T-helper 2 cell (primary cell): ENCODE data around the gene TULP4.

ENCODE experiments used
- DNase-seq, 5 experiments: peaks; one replicate each; pipeline versions ENCODE4 v3.0.0 to v3.0.0-alpha.2; 2012 to 2022
- total RNA-seq, 2 donors: gene quantifications; one replicate each; lab custom pipeline; 2026; lab: John Stamatoyannopoulos, UW

Gene TULP4
- 77.1 to 85.4 reads per million in 2 donors for total RNA-seq

GRCh38 chr6:158312165-158312564 lies at the start of gene TULP4:
Gene TULP4, plus strand, starts transcription at chr6:158312465. Its CDS starts 1,552 bp downstream, at chr6:158314017.
- no peak for DNase-seq

- DNase-seq: peak in 1 of 5 experiments; percentile 58
These were observed 49.5 kb upstream of the TULP4 start for GRCh38 chr6:158262755-158263154.

GRCh38 chr6:158264180-158264579 lies 48.1 kb upstream of the TULP4 start:
- DNase-seq: no peak

- DNase-seq: no peak
These were observed 46.1 kb upstream of the TULP4 start for GRCh38 chr6:158266131-158266530.

GRCh38 chr6:158268361-158269147 lies 43.7 kb upstream of the TULP4 start:
- no peak for DNase-seq

- no peak for DNase-seq
These were observed 42.6 kb upstream of the TULP4 start for GRCh38 chr6:158269657-158270056.

GRCh38 chr6:158270389-158271127 lies 41.7 kb upstream of the TULP4 start:
- DNase-seq: peak in 1 of 5 experiments; percentile 3

GRCh38 chr6:158272324-158272723 lies 39.9 kb upstream of the TULP4 start:
- DNase-seq: no peak

GRCh38 chr6:158278004-158278403 lies 34.3 kb upstream of the TULP4 start:
- no peak for DNase-seq

- DNase-seq: no peak
These were observed 32.6 kb upstream of the TULP4 start for GRCh38 chr6:158279615-158280014.

GRCh38 chr6:158283304-158283980 lies 28.8 kb upstream of the TULP4 start:
- peak in 2 of 5 experiments; percentile 38 to 40 for DNase-seq

GRCh38 chr6:158284007-158284875 lies 28.0 kb upstream of the TULP4 start:
- peak in 2 of 5 experiments; percentile 18 to 50 for DNase-seq

- no peak for DNase-seq
These were observed 27.2 kb upstream of the TULP4 start for GRCh38 chr6:158284876-158285655.

GRCh38 chr6:158285656-158286021 lies 26.6 kb upstream of the TULP4 start:
- DNase-seq: no peak

- no peak for DNase-seq
These were observed 25.9 kb upstream of the TULP4 start for GRCh38 chr6:158286413-158286812.

GRCh38 chr6:158287047-158287446 lies 25.2 kb upstream of the TULP4 start:
- DNase-seq: no peak

- DNase-seq: peak in 1 of 5 experiments; percentile 79
These were observed 22.2 kb upstream of the TULP4 start for GRCh38 chr6:158290040-158290439.

- peak in 4 of 5 experiments; percentile 18 to 94 (median 36) for DNase-seq
These were observed 21.6 kb upstream of the TULP4 start for GRCh38 chr6:158290659-158291058.

GRCh38 chr6:158292016-158292415 lies 20.2 kb upstream of the TULP4 start:
- DNase-seq: no peak

- no peak for DNase-seq
These were observed 19.1 kb upstream of the TULP4 start for GRCh38 chr6:158293122-158293521.
